MCF 10A (cell line): Measurements from ENCODE around the gene RPTOR. TPM values are rescaled to one million over a fixed set of nuclear protein-coding genes. Genes with fewer than 3 reads are reported as not detected.
A peak's percentile ranks its signal among the peaks of the same experiment; 100 is the strongest.

ENCODE experiments used
- BruUV-seq: library from RNA; stranded (reverse); fragments of 400-500 nt; replicated peaks from 2 replicates; lab custom pipeline; 2021; lab: Mats Ljungman, UMichigan
- CTCF ChIA-PET: fragments of 300-600 bp; sonication (Branson Sonifier 250); formaldehyde crosslinking; extraction: SDS; loops from one replicate; lab custom pipeline; 2021; ENCODE audit warnings: antibody characterized with exemption, inconsistent platforms; lab: Yijun Ruan, JAX
- POLR2A ChIA-PET: fragments of 300-600, 350-650 bp; sonication (Branson Sonifier 250); formaldehyde crosslinking; extraction: SDS; loops from one replicate; lab custom pipeline; 2020; ENCODE audit warnings: antibody characterized with exemption, inconsistent platforms; lab: Yijun Ruan, JAX
- DNase-seq: peaks from one replicate; pipeline ENCODE4 v3.0.0-alpha.2; 2018; ENCODE audit not compliant: unreplicated experiment
- H3K27ac Mint-ChIP-seq: one replicate; pipeline ENCODE4 v1.8.0; 2022; ENCODE audit warnings: mild to moderate bottlenecking, low read depth, mixed read lengths; ENCODE audit not compliant: unreplicated experiment
- H3K27me3 Mint-ChIP-seq: one replicate; pipeline ENCODE4 v1.8.0; 2022; ENCODE audit warnings: mixed read lengths; ENCODE audit not compliant: insufficient read depth, unreplicated experiment
- H3K36me3 Mint-ChIP-seq: one replicate; pipeline ENCODE4 v1.8.0; 2022; ENCODE audit warnings: mild to moderate bottlenecking, moderate library complexity, mixed read lengths; ENCODE audit not compliant: insufficient read depth, unreplicated experiment
- H3K4me1 Mint-ChIP-seq: one replicate; pipeline ENCODE4 v1.8.0; 2022; ENCODE audit warnings: mixed read lengths; ENCODE audit not compliant: insufficient read depth, unreplicated experiment
- H3K4me3 Mint-ChIP-seq: one replicate; pipeline ENCODE4 v1.8.0; 2022; ENCODE audit warnings: mild to moderate bottlenecking, moderate library complexity, mixed read lengths; ENCODE audit not compliant: unreplicated experiment
- H3K9me3 Mint-ChIP-seq: one replicate; pipeline ENCODE4 v1.8.0; 2022; ENCODE audit warnings: mixed read lengths; ENCODE audit not compliant: unreplicated experiment
- intact Hi-C: fragments of 100-400 bp; cut with micrococcal nuclease; formaldehyde crosslinking; loops from 2 replicates; pipeline ENCODE4 v1.14.1; 2022
- total RNA-seq: library from RNA; stranded (reverse); gene quantifications from 2 replicates; pipeline ENCODE4 v1.2.3, GENCODE V29; 2022
- TF ChIP-seq, protein P1 (sequence below): fragments of 200-600 bp; IDR thresholded peaks from one replicate; pipeline ENCODE4 v1.8.0; 2022; ENCODE audit warnings: antibody characterized with exemption, mild to moderate bottlenecking; ENCODE audit not compliant: unreplicated experiment

The RPTOR gene
- total RNA-seq, 1 experiment from 2014 or later: 41.3 TPM

DNA sequence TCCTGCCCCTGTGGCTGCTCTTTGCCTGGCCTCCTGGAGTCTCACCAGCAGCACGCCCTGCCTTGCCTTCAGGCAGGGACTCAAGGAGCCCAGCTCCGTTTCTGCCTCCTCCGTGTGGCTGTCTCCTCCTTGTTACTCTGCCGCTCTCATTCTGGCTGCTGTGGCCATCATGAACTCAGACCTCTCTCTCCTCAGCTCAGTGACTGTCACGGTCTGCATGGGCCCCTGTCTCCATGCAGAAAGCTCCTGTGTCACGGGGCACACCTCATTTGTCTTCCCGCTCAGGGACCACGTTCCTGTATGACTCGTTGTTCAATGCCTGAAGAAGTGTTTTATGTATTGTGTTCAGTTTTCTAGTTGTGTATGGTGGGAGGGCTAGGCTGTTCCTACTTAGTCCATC is 25.3 kb downstream of the RPTOR start:
- H3K9me3 Mint-ChIP-seq: no peaks in the 10 kb centered on the region
- intact Hi-C loops: no loop called here
- ChIA-PET POLR2A (no interaction called here), CTCF (interaction anchor here (0.9 to 1.0 kb wide), 2 partner anchors 143 to 392 kb away, joined by 3 to 4 read pairs; no protein-coding TSS in a partner anchor)
- H3K36me3 Mint-ChIP-seq: peaks cover 6% of the 10 kb centered on the region
- no peak for DNase-seq
- H3K27ac Mint-ChIP-seq: no peak overlapping the region
- no peak overlapping the region for H3K4me3 Mint-ChIP-seq
- BruUV-seq: no TSS peak
- peaks cover 11% of the 10 kb centered on the region for H3K4me1 Mint-ChIP-seq
- TF ChIP-seq, protein P1, sequence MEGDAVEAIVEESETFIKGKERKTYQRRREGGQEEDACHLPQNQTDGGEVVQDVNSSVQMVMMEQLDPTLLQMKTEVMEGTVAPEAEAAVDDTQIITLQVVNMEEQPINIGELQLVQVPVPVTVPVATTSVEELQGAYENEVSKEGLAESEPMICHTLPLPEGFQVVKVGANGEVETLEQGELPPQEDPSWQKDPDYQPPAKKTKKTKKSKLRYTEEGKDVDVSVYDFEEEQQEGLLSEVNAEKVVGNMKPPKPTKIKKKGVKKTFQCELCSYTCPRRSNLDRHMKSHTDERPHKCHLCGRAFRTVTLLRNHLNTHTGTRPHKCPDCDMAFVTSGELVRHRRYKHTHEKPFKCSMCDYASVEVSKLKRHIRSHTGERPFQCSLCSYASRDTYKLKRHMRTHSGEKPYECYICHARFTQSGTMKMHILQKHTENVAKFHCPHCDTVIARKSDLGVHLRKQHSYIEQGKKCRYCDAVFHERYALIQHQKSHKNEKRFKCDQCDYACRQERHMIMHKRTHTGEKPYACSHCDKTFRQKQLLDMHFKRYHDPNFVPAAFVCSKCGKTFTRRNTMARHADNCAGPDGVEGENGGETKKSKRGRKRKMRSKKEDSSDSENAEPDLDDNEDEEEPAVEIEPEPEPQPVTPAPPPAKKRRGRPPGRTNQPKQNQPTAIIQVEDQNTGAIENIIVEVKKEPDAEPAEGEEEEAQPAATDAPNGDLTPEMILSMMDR: no peak
- H3K27me3 Mint-ChIP-seq: no peaks in the 10 kb centered on the region

DNA sequence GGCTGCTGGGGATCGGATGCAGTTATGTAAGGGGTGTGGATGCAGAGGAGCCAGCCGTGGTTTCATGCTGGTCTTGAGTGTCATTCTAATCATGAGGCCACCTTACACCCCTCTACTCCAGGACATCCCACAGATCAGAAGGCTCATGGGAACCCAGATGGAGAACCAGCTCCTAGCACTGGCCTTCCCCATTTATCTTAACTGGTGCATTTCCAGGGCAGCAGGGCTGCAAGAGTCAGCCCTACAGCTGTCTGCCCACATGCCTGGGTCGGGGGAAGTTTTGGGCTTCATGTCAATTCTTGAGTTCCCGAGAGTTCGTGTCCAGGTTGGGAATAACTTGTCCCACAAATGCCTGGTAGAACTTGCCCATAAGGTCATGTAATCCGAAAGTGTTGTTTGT is 29.1 kb downstream of the RPTOR start:
- POLR2A ChIA-PET: interaction anchor here (1.8 kb wide), 1 partner anchor 119 kb away, joined by 8 read pairs; no protein-coding TSS in a partner anchor
- H3K36me3 Mint-ChIP-seq: peaks cover 6% of the 10 kb centered on the region
- no peaks in the 10 kb centered on the region for H3K9me3 Mint-ChIP-seq
- H3K27ac Mint-ChIP-seq: no peak overlapping the region
- TF ChIP-seq, protein P1: no peak
- CTCF ChIA-PET: interaction anchor here (0.7 to 1.1 kb wide), 2 partner anchors 147 to 1306 kb away, joined by 3 read pairs; no protein-coding TSS in a partner anchor
- H3K4me3 Mint-ChIP-seq: no peak overlapping the region
- no peaks in the 10 kb centered on the region for H3K27me3 Mint-ChIP-seq
- intact Hi-C loops: loop anchor here (2.0 kb wide), 1 partner anchor 407 kb away; no protein-coding TSS in a partner anchor
- BruUV-seq: no TSS peak
- no peak for DNase-seq
- H3K4me1 Mint-ChIP-seq: peaks cover 5% of the 10 kb centered on the region

DNA sequence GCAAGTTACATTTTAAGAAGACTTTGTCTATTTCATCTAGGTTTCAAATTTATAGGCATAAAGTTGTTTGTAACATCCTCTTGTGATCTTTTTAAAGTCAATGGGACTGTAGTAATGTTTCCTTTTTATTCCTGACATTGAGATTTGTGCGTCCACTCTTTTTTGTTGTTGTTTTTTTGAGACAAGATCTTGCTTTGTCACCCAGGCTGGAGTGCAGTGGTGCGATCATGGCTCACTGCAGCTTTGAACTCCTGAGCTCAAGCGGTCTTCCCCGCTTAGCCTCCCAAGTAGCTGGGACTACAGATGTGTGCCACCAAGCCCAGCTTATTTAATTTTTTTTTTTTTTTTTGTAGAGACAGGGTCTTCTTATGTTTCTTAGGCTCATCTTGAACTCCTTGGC is 29.9 kb downstream of the RPTOR start:
- TF ChIP-seq, protein P1: no peak
- no peaks in the 10 kb centered on the region for H3K9me3 Mint-ChIP-seq
- POLR2A ChIA-PET: no interaction called here
- H3K4me3 Mint-ChIP-seq: no peak overlapping the region
- CTCF ChIA-PET: interaction anchor here (0.6 to 1.4 kb wide), 9 partner anchors 9 to 376 kb away, joined by 3 to 9 read pairs (median 3); no protein-coding TSS in a partner anchor
- H3K4me1 Mint-ChIP-seq: peaks cover 5% of the 10 kb centered on the region
- peaks cover 6% of the 10 kb centered on the region for H3K36me3 Mint-ChIP-seq
- no peak for DNase-seq
- H3K27me3 Mint-ChIP-seq: no peaks in the 10 kb centered on the region
- intact Hi-C loops: loop anchor here (2.0 kb wide), 1 partner anchor 406 kb away; no protein-coding TSS in a partner anchor
- no peak overlapping the region for H3K27ac Mint-ChIP-seq
- BruUV-seq: no TSS peak

DNA sequence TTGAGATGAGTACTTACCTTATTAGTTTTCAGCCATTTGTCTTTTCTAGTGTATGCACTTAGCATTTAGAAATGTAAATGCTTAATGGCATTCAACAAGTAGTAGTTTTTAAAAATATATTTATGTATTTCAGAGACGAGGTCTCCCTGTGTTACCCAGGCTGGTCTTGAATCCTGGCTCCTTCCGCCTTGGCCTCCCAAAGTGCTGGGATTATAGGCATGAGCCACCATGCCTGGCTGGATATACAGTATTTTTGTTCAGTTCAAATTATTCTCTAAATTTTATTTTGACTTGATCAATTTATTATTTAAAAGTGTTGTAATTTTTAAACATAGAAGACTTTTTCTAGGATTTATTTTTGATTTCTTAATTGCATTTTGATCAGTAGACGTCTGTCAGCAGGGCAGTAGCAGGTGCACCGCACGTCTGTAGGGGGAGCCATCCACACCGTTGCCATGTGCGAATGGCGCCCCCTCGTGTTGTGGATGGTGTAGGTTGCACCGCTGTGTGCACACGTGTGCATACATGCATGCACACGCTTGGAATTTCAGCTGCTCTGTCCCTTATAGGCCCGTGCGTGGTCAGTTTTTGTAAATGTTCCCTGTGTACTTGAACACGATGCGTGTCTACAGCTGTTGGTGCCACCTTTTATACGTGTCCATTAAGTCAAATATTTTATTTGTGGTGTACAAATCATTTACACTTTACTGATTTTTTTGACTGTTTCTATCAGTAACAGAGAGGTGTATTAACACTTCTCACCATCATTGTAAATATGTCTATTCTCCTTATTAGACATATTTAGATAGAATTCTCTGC is 30.6 kb downstream of the RPTOR start:
- POLR2A ChIA-PET: interaction anchor here (0.7 to 1.1 kb wide), 4 partner anchors 31 to 325 kb away, joined by 3 to 5 read pairs (median 4); no protein-coding TSS in a partner anchor
- intact Hi-C loops: loop anchor here (1.0 to 5.0 kb wide), 3 partner anchors 101 to 406 kb away; no protein-coding TSS in a partner anchor
- Mint-ChIP-seq H3K27me3 (no peaks in the 10 kb centered on the region), H3K9me3 (no peaks in the 10 kb centered on the region), H3K27ac (no peak overlapping the region), H3K36me3 (peaks cover 6% of the 10 kb centered on the region), H3K4me3 (no peak overlapping the region), H3K4me1 (no peaks in the 10 kb centered on the region)
- BruUV-seq: no TSS peak
- TF ChIP-seq, protein P1: peak; percentile 100
- CTCF ChIA-PET: interaction anchor here (0.6 to 1.5 kb wide), 28 partner anchors 8 to 380 kb away, joined by 3 to 7 read pairs (median 3); partner anchors contain the start of gene RPTOR
- peak; percentile 90 for DNase-seq
